ENCODE data around the gene SSH2.
A peak's percentile ranks its signal among the peaks of the same experiment; 100 is the strongest.

The SSH2 gene

GRCh38 chr17:29699283-29699682, 230.7 kb downstream of the SSH2 start:
- no peak overlapping the region for H3K9ac ChIP-seq (ENCODE audit: low read depth in 1 of 2, low read length in 2 of 2)
- peaks cover 9 to 12% of the 10 kb centered on the region in 2 donors for H3K36me3 ChIP-seq (ENCODE audit: control insufficient read depth in 2 of 2, insufficient read depth in 2 of 2, low read length in 2 of 2)
- no peaks in the 10 kb centered on the region for H3K9me3 ChIP-seq (ENCODE audit: control insufficient read depth in 2 of 2, low read length in 2 of 2)
- no peaks in the 10 kb centered on the region for H3K27me3 ChIP-seq (ENCODE audit: control insufficient read depth in 2 of 2, insufficient read depth in 2 of 2, low read length in 2 of 2)
- peaks cover 3 to 10% of the 10 kb centered on the region in 2 donors for H3K4me1 ChIP-seq (ENCODE audit: control insufficient read depth in 2 of 2, insufficient read depth in 2 of 2, low read length in 2 of 2)
- H3K27ac ChIP-seq (ENCODE audit: low read depth in 2 of 2, low read length in 2 of 2), result peak overlapping the region in 1 of 2 donors; percentile 1
- no peak overlapping the region for H3K4me3 ChIP-seq (ENCODE audit: low read length in 2 of 2)

DNA sequence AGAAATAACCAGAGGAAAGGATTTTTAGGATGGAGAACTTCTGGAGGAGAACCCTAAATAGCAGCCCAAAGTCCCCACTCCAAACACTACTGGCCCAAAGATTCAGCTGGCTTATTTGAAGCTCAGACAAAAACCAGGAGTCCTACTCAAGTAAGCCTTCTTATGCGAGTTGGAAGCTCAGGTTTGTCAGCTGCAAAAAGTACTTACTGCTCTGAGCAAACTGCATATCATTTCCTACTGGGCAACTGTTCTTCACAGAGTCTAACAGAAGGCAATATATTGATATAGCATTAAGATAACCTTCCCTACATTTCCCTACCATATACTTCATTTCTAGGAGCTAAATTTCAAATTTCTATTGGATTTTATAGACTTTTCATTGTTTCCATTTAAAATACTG, 231.2 kb downstream of the SSH2 start:
- Histone ChIP-seq H3K9ac (ENCODE audit: low read depth in 1 of 2, low read length in 2 of 2) (no peak overlapping the region), H3K9me3 (ENCODE audit: control insufficient read depth in 2 of 2, low read length in 2 of 2) (no peaks in the 10 kb centered on the region), H3K4me3 (ENCODE audit: low read length in 2 of 2) (no peak overlapping the region), H3K4me1 (ENCODE audit: control insufficient read depth in 2 of 2, insufficient read depth in 2 of 2, low read length in 2 of 2) (peaks cover 3 to 10% of the 10 kb centered on the region in 2 donors), H3K27ac (ENCODE audit: low read depth in 2 of 2, low read length in 2 of 2) (no peak overlapping the region), H3K36me3 (ENCODE audit: control insufficient read depth in 2 of 2, insufficient read depth in 2 of 2, low read length in 2 of 2) (peaks cover 9 to 12% of the 10 kb centered on the region in 2 donors), H3K27me3 (ENCODE audit: control insufficient read depth in 2 of 2, insufficient read depth in 2 of 2, low read length in 2 of 2) (no peaks in the 10 kb centered on the region)

DNA sequence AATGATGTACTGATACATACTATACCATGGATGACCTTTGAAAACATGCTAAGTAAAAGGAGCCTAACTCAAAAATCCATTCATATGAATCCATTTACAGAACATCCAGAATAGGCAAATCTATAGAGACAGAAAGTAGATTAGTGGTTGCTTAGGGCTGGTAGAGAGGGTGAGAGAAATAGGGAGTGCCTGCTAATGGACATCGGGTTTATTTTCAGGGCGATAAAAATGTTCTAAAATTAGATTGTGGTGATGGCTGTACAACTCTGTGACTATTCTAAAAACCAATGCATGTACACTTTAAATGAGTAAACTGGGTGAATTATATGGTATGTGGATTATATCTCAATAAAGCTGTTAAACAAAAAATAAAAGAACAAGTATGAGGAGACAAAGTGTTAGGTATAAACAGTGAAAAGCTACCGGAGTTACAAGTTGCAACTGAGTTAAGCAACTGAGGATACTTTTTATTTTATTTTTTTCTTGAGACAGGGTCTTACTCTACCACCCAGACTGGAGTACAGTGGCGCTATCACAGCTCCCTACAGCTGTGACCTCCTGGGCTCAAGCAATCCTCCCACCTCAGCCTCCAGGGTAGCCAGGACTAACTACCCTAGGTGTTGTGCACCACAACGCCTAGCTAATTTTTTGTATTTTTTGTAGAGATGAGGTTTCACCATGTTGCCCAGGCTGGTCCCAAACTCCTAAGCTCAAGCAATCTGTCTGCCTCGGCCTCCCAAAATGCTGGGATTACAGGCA, 231.8 kb downstream of the SSH2 start:
- no peaks in the 10 kb centered on the region for H3K9me3 ChIP-seq (ENCODE audit: control insufficient read depth in 2 of 2, low read length in 2 of 2)
- peaks cover 9 to 12% of the 10 kb centered on the region in 2 donors for H3K36me3 ChIP-seq (ENCODE audit: control insufficient read depth in 2 of 2, insufficient read depth in 2 of 2, low read length in 2 of 2)
- H3K4me1 ChIP-seq (ENCODE audit: control insufficient read depth in 2 of 2, insufficient read depth in 2 of 2, low read length in 2 of 2), result peaks cover 3 to 10% of the 10 kb centered on the region in 2 donors
- no peak overlapping the region for H3K9ac ChIP-seq (ENCODE audit: low read depth in 1 of 2, low read length in 2 of 2)
- no peak overlapping the region for H3K27ac ChIP-seq (ENCODE audit: low read depth in 2 of 2, low read length in 2 of 2)
- H3K4me3 ChIP-seq (ENCODE audit: low read length in 2 of 2), result no peak overlapping the region
- no peaks in the 10 kb centered on the region for H3K27me3 ChIP-seq (ENCODE audit: control insufficient read depth in 2 of 2, insufficient read depth in 2 of 2, low read length in 2 of 2)

DNA sequence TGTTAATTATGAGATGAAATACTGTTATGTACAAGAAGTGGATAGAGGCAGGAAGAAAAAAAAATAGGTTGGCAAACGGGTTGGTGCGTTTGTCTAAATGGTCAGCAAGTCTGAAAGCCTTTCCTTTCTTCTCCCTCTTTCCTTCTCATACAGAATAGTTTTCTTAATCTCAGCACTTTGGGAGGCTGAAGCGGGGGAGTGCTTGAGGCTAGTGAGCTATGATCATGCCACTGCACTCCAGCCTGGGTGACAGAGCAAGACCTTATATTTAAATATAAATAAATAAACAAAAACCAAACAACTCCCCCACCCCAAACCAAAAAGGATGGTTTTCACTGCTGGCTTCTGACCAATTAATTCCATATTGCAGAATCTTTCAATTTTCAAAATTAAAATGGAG, 232.7 kb downstream of the SSH2 start:
- Histone ChIP-seq H3K36me3 (ENCODE audit: control insufficient read depth in 2 of 2, insufficient read depth in 2 of 2, low read length in 2 of 2) (peaks cover 9 to 15% of the 10 kb centered on the region in 2 donors), H3K27ac (ENCODE audit: low read depth in 2 of 2, low read length in 2 of 2) (no peak overlapping the region), H3K4me1 (ENCODE audit: control insufficient read depth in 2 of 2, insufficient read depth in 2 of 2, low read length in 2 of 2) (peaks cover 3 to 10% of the 10 kb centered on the region in 2 donors), H3K9ac (ENCODE audit: low read depth in 1 of 2, low read length in 2 of 2) (no peak overlapping the region), H3K4me3 (ENCODE audit: low read length in 2 of 2) (no peak overlapping the region), H3K9me3 (ENCODE audit: control insufficient read depth in 2 of 2, low read length in 2 of 2) (no peaks in the 10 kb centered on the region), H3K27me3 (ENCODE audit: control insufficient read depth in 2 of 2, insufficient read depth in 2 of 2, low read length in 2 of 2) (no peaks in the 10 kb centered on the region)

DNA sequence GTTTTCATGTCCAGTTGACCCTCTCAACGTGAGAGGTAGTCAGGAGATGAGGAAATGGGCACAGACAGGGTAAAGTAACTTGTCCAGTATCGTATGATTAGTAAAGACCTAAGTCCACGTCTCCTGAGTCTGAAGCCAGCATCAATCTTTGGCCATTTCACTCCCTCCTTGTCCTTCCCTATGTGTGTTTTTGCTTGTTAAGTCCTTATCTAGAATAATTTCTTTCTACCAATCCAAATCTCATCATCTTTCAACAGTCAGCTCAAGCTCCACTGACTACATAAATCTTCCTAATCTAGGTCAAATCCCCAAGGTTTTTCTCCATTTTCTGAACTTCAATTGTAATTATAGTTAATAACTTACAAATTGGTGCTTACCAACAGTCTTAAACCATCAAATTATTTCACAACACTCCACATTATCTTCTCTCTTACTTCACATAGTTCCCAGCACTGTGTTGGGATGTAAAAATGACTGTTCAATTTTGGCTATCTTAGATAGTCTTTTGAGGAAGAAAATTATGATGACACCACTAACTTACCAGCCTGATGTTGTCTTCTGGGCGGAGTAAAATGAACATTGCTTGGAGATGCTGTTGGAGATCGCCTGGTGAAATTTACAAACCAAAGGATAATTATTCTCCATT, 235.0 kb downstream of the SSH2 start:
- Histone ChIP-seq H3K4me1 (ENCODE audit: control insufficient read depth in 2 of 2, insufficient read depth in 2 of 2, low read length in 2 of 2) (peaks cover 3 to 10% of the 10 kb centered on the region in 2 donors), H3K9me3 (ENCODE audit: control insufficient read depth in 2 of 2, low read length in 2 of 2) (no peaks in the 10 kb centered on the region), H3K9ac (ENCODE audit: low read depth in 1 of 2, low read length in 2 of 2) (no peak overlapping the region), H3K36me3 (ENCODE audit: control insufficient read depth in 2 of 2, insufficient read depth in 2 of 2, low read length in 2 of 2) (peaks cover 5 to 15% of the 10 kb centered on the region in 2 donors), H3K4me3 (ENCODE audit: low read length in 2 of 2) (no peak overlapping the region), H3K27me3 (ENCODE audit: control insufficient read depth in 2 of 2, insufficient read depth in 2 of 2, low read length in 2 of 2) (no peaks in the 10 kb centered on the region), H3K27ac (ENCODE audit: low read depth in 2 of 2, low read length in 2 of 2) (no peak overlapping the region)

DNA sequence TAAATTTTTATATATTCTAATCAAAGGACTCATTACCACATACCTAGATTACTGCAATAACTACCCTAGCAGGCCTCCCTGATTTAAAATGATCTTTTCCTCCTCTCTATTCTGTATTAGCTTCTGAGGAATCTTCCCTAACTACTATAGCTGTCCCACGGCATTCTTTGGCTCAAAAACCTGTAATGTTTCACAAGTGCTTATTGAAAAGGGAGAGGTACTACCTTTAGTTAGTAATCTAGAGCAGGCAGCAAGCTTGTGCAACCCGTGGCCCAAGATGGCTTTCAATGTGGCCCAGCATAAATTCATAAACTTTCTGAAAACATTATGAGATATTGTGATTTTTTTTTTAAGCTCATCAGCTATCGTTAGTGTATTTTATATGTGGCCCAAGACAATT, 236.3 kb downstream of the SSH2 start:
- peaks cover 5 to 15% of the 10 kb centered on the region in 2 donors for H3K36me3 ChIP-seq (ENCODE audit: control insufficient read depth in 2 of 2, insufficient read depth in 2 of 2, low read length in 2 of 2)
- H3K4me1 ChIP-seq (ENCODE audit: control insufficient read depth in 2 of 2, insufficient read depth in 2 of 2, low read length in 2 of 2), result peaks cover 1 to 3% of the 10 kb centered on the region in 2 donors
- no peak overlapping the region for H3K9ac ChIP-seq (ENCODE audit: low read depth in 1 of 2, low read length in 2 of 2)
- H3K4me3 ChIP-seq (ENCODE audit: low read length in 2 of 2), result no peak overlapping the region
- no peaks in the 10 kb centered on the region for H3K27me3 ChIP-seq (ENCODE audit: control insufficient read depth in 2 of 2, insufficient read depth in 2 of 2, low read length in 2 of 2)
- H3K27ac ChIP-seq (ENCODE audit: low read depth in 2 of 2, low read length in 2 of 2), result no peak overlapping the region
- no peaks in the 10 kb centered on the region for H3K9me3 ChIP-seq (ENCODE audit: control insufficient read depth in 2 of 2, low read length in 2 of 2)

DNA sequence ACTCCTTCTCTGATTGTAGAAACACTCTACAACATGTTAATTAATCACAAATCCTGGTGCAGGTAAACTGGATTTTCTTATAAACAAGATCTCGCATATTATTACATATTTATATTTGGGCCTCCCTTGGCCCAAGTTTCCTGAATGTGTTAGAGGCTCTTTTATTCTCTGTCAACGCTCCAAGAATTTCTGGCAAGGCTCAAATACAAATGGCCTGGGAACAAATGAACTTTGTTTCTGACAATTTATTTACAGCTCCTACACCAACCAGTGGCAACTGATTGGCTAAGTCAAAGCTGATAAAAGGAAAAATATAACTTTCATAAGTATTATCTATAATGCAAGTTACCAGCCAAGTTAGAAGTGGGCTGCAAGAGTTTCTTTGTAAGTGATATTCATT, 242.4 kb downstream of the SSH2 start:
- Histone ChIP-seq H3K4me1 (ENCODE audit: control insufficient read depth in 2 of 2, insufficient read depth in 2 of 2, low read length in 2 of 2) (peaks cover 0 to 2% of the 10 kb centered on the region in 2 donors), H3K4me3 (ENCODE audit: low read length in 2 of 2) (no peak overlapping the region), H3K9ac (ENCODE audit: low read depth in 1 of 2, low read length in 2 of 2) (no peak overlapping the region), H3K36me3 (ENCODE audit: control insufficient read depth in 2 of 2, insufficient read depth in 2 of 2, low read length in 2 of 2) (peaks cover 0 to 4% of the 10 kb centered on the region in 2 donors), H3K9me3 (ENCODE audit: control insufficient read depth in 2 of 2, low read length in 2 of 2) (no peaks in the 10 kb centered on the region), H3K27me3 (ENCODE audit: control insufficient read depth in 2 of 2, insufficient read depth in 2 of 2, low read length in 2 of 2) (no peaks in the 10 kb centered on the region), H3K27ac (ENCODE audit: low read depth in 2 of 2, low read length in 2 of 2) (no peak overlapping the region)

GRCh38 chr17:29686993-29687590, 242.9 kb downstream of the SSH2 start:
- Histone ChIP-seq H3K36me3 (ENCODE audit: control insufficient read depth in 2 of 2, insufficient read depth in 2 of 2, low read length in 2 of 2) (peaks cover 0 to 3% of the 10 kb centered on the region in 2 donors), H3K4me1 (ENCODE audit: control insufficient read depth in 2 of 2, insufficient read depth in 2 of 2, low read length in 2 of 2) (peaks cover 0 to 3% of the 10 kb centered on the region in 2 donors), H3K9ac (ENCODE audit: low read depth in 1 of 2, low read length in 2 of 2) (no peak overlapping the region), H3K9me3 (ENCODE audit: control insufficient read depth in 2 of 2, low read length in 2 of 2) (no peaks in the 10 kb centered on the region), H3K27me3 (ENCODE audit: control insufficient read depth in 2 of 2, insufficient read depth in 2 of 2, low read length in 2 of 2) (no peaks in the 10 kb centered on the region), H3K27ac (ENCODE audit: low read depth in 2 of 2, low read length in 2 of 2) (no peak overlapping the region), H3K4me3 (ENCODE audit: low read length in 2 of 2) (no peak overlapping the region)

- Histone ChIP-seq H3K27ac (ENCODE audit: low read depth in 2 of 2, low read length in 2 of 2) (no peak overlapping the region), H3K4me3 (ENCODE audit: low read length in 2 of 2) (no peak overlapping the region), H3K27me3 (ENCODE audit: control insufficient read depth in 2 of 2, insufficient read depth in 2 of 2, low read length in 2 of 2) (no peaks in the 10 kb centered on the region), H3K36me3 (ENCODE audit: control insufficient read depth in 2 of 2, insufficient read depth in 2 of 2, low read length in 2 of 2) (peaks cover 0 to 3% of the 10 kb centered on the region in 2 donors), H3K9me3 (ENCODE audit: control insufficient read depth in 2 of 2, low read length in 2 of 2) (no peaks in the 10 kb centered on the region), H3K9ac (ENCODE audit: low read depth in 1 of 2, low read length in 2 of 2) (no peak overlapping the region), H3K4me1 (ENCODE audit: control insufficient read depth in 2 of 2, insufficient read depth in 2 of 2, low read length in 2 of 2) (peaks cover 0 to 3% of the 10 kb centered on the region in 2 donors)
These were observed 246.5 kb downstream of the SSH2 start for GRCh38 chr17:29683481-29683880.

GRCh38 chr17:29682987-29683386, 247.0 kb downstream of the SSH2 start:
- no peak overlapping the region for H3K4me3 ChIP-seq (ENCODE audit: low read length in 2 of 2)
- no peaks in the 10 kb centered on the region for H3K9me3 ChIP-seq (ENCODE audit: control insufficient read depth in 2 of 2, low read length in 2 of 2)
- no peaks in the 10 kb centered on the region for H3K36me3 ChIP-seq (ENCODE audit: control insufficient read depth in 2 of 2, insufficient read depth in 2 of 2, low read length in 2 of 2)
- H3K9ac ChIP-seq (ENCODE audit: low read depth in 1 of 2, low read length in 2 of 2), result no peak overlapping the region
- H3K27ac ChIP-seq (ENCODE audit: low read depth in 2 of 2, low read length in 2 of 2), result peak overlapping the region; percentile 42 to 62
- H3K27me3 ChIP-seq (ENCODE audit: control insufficient read depth in 2 of 2, insufficient read depth in 2 of 2, low read length in 2 of 2), result no peaks in the 10 kb centered on the region
- H3K4me1 ChIP-seq (ENCODE audit: control insufficient read depth in 2 of 2, insufficient read depth in 2 of 2, low read length in 2 of 2), result peaks cover 0 to 3% of the 10 kb centered on the region in 2 donors
